HG02938 (cell line): ENCODE results near the gene POFUT2.
"Not testable (repeated sequence)": the region's sequence is repeated elsewhere in the genome, so short reads cannot be mapped to it uniquely, and the experiment has no call there.

Source experiments
- ATAC-seq: cut with Tn5 transposase; IDR thresholded peaks from one replicate; pipeline ENCODE4 v1.9.1; 2021; ENCODE audit warnings: mild to moderate bottlenecking, moderate library complexity; ENCODE audit not compliant: unreplicated experiment

Gene POFUT2

DNA sequence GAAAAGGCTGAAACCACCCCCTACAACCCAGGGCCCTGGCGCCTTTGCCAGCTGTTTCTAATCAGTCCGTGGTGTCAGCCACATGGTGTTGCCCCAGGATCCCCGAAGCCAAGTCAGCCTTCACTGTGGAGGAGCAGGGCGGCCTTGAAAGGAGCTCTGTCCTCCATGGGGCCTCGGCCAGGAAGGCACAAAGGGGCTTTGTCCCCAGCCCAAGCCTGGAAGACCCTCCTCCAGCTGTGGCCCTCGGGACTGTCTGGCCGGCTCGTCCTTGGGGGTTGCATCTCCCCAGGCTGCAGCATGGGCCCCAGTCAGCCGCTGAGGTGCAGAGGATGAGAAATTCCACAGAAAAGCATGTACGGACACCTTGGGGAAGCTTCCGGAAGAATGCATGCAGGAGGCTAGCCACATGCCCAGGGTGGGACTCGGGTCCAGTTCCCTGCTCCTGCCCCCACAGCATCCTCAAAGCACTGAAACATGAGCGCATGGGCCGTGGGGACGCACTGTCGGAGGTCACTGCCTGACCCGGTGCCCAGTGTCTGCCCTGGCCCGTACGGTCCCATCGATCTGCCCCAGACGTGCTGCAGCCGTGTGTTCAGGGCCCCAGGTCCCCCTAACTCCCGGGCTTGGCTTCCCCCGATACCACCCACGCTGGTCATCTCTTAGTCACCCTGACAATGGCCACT, 38.6 kb upstream of the POFUT2 start:
- no peak for ATAC-seq

DNA sequence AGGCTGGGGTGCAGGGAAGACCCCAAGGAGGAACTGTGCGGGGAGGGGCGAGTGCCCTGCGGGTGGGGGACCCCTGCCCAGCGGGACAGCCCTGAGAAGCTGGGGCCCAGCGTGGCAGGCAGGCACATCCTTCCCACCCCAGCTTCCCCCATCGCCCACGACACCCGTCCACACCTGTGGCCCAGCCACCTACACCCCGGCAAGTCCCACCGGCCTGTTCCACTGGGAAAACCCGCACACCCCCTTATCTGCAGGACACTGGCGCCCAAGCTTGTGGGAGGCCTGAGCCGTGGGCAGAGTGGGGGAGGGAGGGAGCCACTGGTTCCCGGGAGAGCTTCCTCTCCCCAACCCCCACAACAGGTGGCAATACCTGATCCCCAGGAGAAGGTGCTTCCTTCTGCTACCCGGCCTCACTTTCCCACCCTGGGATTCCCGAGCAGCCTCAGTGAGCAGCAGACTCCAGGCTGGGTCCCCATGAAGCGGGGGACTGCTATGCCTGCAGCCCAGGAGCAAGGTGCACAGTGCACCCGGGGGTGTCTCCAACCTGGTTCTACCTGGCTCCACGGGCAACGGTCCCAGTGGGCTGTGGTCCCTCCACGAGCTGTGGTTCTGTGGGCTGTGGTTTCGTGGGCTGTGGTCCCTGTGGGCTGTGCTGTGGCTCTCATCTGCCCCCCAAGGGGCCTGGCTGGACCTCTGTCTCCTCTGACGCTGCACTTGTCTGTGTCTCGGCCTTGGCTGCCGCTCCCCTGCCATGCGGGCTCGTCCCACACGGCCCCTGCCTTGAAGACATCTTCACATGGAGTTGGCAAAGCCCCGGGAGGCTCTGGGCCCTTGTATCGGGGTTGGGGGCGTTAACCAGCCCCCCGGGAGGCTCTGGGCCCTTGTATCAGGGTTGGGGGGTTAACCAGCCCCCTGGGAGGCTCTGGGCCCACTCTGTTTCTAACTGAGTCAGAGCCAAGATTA, 37.8 kb upstream of the POFUT2 start:
- no peak for ATAC-seq

DNA sequence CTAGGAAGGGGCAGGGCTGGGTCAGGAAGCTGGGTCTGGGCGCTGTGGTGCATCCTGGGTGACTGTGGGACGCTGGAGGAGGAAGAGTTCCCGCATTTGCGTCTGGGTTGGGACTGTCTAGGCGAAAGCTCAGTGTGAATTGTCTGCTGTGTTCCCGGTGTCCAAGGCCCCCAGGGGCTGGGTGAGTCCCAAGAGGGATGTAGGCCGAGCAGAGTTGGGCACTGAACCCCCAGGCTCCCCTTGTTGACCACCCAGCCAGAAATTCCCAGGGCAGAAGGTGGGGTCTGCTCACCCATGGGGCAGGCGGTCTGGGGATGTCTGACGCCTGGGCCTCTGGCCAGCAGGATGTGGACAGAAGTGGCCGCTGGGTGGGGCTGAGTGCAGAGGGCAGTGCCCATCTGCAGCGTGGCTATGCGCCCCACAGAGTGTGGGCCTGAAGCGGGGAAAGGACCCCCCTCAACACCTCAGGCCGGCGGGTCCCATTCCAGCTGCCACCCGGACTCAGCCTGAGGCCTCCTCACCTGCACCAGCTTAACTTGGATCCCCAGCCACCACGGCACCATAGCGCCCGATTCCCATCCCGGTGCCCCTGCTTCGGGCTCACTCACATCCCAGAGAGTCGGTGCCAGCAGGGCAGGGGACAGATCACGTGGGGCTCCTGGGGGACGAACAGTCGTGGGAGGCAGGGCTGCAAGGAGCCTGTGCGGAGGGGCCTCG, 37.0 kb upstream of the POFUT2 start:
- no peak for ATAC-seq

DNA sequence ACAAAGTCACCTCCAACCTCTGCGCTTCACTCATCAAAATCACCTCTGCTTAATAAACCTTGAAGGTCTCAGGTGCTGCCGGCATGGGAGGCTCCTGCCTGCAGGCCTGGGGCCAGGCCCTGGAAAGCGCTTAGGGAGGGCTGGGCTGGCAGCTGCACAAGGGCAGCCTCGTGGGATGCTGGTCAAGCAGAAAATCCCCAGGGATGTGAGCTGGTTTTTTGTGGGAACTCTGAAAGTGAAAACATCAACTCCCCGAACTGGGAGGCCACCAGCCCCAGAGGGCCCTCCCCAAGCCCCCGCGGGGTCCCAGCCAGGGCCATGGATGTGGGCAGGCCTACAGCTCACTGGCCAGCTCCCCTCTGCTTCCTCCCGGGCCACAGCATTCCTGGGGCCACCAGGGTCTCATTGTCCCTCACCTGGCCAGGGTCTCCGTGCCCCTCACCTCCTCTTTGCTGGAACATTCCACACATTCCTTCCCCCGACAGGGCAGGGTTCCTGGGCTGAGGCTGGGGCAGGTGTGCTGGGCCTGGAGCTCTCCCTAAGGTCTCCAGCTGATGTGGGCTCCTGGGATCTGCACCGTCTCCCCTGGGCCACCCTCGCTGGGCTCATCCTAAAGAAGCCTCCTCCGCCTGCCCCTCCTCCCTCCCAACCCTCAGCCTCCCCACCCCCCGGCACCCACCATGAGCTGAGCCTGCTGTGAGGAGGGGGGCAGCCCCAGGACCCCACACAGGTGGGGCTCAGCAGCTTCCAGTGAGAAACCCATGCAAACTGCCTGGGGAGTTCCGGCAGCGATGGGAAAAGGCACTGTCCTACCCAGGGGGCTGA, 36.0 kb upstream of the POFUT2 start:
- ATAC-seq = no peak

GRCh38 chr21:45322960-45323461, 35.3 kb upstream of the POFUT2 start:
- no peak for ATAC-seq

DNA sequence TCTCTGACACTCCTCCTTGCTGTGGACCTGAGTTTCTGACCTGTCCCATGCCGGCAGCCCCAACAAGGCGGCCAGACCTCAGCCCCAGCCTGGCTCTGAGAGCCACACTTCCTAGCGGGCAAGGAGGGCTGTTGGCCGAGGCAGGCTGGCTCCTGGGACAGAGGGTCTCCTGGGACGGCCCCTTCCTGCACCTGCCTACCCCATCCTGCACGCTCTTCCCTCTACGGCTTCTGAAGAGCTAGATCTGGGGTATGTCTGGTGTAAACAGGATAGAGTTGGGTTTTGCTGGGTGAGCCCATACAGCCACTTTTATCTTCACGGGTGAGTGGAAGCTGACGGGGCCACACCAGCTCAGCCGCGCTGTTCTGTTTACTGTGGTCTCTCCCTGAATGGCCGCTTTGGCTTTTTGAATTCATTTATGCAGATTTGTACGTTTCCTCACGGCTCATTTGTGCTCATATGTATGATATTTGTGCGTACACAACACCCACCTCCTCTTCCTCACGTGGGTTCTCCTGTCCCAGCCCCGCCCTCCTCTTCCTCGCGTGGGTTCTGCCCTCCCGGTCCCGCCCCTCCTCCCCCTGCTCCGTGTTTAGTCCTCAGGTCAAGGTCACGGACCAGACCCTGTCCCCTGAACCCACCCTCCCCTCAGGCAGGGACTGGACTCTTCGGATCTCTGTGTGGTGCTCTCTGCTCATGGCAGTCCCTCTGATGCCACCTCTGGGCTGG, 34.7 kb upstream of the POFUT2 start:
- no peak for ATAC-seq

GRCh38 chr21:45320261-45321025, 32.7 kb upstream of the POFUT2 start:
- ATAC-seq = no peak

- no peak for ATAC-seq
Measured at GRCh38 chr21:45319461-45320211, 31.9 kb upstream of the POFUT2 start.

GRCh38 chr21:45318556-45319404, 31.1 kb upstream of the POFUT2 start:
- ATAC-seq = no peak

DNA sequence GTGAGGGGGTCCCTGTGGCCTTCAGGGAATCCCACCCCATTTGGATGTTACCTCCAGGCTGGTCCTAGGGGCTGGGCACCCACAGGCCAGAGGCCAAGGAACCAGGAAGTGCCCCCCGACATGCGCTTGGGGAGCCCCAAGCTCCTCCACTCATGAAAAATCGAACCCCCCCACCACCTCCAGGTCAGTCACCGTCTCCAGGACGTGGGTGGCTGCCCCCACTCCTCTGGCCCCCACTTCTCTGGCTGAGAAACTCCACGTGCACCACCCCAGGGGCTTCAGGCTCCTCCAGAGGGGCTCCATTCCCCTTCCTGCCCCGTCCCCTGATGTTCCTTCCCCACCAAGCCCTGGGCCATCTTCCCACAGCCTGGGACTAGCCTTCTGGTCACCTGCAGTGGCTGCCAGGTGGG, 30.5 kb upstream of the POFUT2 start:
- no peak for ATAC-seq

- ATAC-seq = no peak
Measured at GRCh38 chr21:45317398-45318145, 29.9 kb upstream of the POFUT2 start.

- ATAC-seq = no peak
Measured at GRCh38 chr21:45316871-45317397, 29.2 kb upstream of the POFUT2 start.

GRCh38 chr21:45315676-45316470, 28.2 kb upstream of the POFUT2 start:
- ATAC-seq = not testable (repeated sequence)

DNA sequence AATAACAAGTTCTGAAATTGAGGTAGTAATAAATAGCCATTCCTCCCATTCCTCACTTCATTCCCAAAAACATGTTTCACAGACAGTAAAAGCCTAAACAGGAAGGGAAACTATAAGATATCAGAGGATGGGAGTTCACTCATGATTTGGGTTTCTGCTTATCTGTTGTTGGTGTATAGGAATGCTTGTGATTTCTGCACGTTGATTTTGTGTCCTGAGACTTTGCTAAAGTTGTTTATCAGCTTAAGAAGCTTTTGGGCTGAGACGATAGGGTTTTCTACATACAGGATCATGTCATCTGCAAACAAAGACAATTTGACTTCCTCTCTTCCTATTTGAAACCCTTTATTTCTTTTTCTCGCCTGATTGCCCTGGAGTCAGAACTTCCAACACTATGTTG, 26.0 kb upstream of the POFUT2 start:
- ATAC-seq = no peak

DNA sequence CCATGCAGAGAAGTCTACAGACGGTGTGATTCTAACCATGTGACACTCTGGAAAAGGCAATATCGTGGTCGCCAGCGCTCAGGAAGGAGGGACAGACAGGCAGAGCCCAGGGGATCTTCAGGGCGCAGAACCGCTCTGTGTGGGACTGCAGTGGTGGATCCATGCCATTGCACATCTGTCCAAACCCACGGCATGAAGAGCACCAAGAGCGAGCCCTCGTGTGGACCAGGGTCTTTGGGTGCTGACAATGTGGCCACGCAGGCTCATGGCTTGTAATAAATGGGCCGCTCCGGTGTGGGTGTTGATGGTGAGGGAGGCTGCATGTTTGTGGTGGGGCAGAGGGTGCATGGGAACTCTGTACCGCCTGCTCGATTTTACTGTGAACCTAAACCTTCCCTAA, 25.3 kb upstream of the POFUT2 start:
- ATAC-seq = no peak

- ATAC-seq = no peak
Measured at GRCh38 chr21:45312296-45312695, 24.6 kb upstream of the POFUT2 start.
